ENCODE results near the gene NEK11.

NEK11 gene, protein sequence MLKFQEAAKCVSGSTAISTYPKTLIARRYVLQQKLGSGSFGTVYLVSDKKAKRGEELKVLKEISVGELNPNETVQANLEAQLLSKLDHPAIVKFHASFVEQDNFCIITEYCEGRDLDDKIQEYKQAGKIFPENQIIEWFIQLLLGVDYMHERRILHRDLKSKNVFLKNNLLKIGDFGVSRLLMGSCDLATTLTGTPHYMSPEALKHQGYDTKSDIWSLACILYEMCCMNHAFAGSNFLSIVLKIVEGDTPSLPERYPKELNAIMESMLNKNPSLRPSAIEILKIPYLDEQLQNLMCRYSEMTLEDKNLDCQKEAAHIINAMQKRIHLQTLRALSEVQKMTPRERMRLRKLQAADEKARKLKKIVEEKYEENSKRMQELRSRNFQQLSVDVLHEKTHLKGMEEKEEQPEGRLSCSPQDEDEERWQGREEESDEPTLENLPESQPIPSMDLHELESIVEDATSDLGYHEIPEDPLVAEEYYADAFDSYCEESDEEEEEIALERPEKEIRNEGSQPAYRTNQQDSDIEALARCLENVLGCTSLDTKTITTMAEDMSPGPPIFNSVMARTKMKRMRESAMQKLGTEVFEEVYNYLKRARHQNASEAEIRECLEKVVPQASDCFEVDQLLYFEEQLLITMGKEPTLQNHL

GRCh38 chr3:131026321-131027151 is at the start of gene NEK11, which contains the start of gene ASTE1:
Gene NEK11 (plus strand): TSS chr3:131026877. CDS start chr3:131029709, 2,832 bp downstream.
Gene ASTE1 (minus strand): TSS chr3:131026825. CDS start chr3:131025306, 1,519 bp downstream.
- in situ Hi-C loops (cut with MboI; ENCODE audit: low pct_unique_long_range_greater_than_20kb, low sequenced_read_pairs), result loop anchor here (25.0 kb wide), 1 partner anchor 986 kb away; no protein-coding TSS in a partner anchor
- DNase-seq, result peak; percentile 93

DNA sequence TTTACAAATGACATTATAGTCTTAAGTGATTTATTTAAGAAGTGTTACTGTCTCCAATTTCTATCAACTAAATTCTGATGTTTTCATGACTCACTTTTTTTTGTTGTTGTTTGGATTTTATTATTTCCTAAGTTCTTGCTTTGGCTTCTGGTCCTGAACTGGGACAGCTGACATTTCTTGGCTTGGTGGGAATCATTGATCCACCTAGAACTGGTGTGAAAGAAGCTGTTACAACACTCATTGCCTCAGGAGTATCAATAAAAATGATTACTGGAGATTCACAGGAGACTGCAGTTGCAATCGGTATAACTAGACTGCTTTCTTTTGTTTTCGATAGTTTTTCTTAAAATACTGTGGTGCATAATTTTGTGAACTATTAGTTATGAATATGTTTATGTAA is 47.6 kb upstream of the NEK11 start:
- in situ Hi-C loops (cut with MboI; ENCODE audit: low pct_unique_long_range_greater_than_20kb, low sequenced_read_pairs), result no loop called here
- DNase-seq, result no peak

DNA sequence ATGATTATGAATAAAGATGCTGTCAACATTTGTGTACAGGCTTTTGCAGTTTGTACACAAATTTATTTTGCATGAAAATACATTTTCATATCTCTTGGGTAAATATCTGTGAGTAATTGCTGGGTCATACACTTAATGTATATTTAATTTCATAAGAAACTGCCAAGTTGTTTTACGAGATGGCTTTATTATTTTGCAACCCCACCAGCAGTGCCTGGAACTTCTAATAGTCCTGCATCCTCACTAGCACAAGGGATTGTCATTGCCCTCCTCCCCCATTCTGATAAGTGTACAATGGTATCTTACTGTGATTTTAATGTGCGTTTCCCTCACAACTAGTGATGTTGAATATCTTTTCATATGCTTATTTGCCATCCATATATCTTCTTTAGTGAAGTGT is 45.2 kb upstream of the NEK11 start:
- in situ Hi-C loops (cut with MboI; ENCODE audit: low pct_unique_long_range_greater_than_20kb, low sequenced_read_pairs), result no loop called here
- no peak for DNase-seq

DNA sequence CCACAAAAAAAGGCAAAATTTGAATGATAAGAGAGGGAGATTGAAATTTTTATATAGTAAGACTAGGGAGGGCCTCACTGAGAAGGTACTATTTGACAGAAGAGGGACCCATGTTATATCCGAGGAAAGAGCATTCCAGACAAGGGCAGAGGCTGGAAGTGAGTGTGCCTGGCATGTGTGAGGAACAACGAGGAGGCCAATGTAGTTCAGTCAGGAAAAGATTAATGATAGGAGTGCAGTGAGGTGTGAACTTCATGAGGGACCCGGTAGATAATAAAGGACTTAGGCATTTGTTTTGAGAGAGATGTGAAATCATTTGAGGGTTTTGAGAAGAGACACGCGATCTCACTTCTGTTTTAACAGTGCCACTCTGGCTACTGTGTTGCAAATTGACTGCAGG is 36.4 kb upstream of the NEK11 start:
- in situ Hi-C loops (cut with MboI; ENCODE audit: low pct_unique_long_range_greater_than_20kb, low sequenced_read_pairs), result no loop called here
- no peak for DNase-seq

GRCh38 chr3:130991126-130991525 is 35.6 kb upstream of the NEK11 start:
- in situ Hi-C loops (cut with MboI; ENCODE audit: low pct_unique_long_range_greater_than_20kb, low sequenced_read_pairs), result no loop called here
- no peak for DNase-seq

- DNase-seq, result no peak
- in situ Hi-C loops (cut with MboI; ENCODE audit: low pct_unique_long_range_greater_than_20kb, low sequenced_read_pairs), result no loop called here
Measured at GRCh38 chr3:130992344-130992743, 34.3 kb upstream of the NEK11 start.

DNA sequence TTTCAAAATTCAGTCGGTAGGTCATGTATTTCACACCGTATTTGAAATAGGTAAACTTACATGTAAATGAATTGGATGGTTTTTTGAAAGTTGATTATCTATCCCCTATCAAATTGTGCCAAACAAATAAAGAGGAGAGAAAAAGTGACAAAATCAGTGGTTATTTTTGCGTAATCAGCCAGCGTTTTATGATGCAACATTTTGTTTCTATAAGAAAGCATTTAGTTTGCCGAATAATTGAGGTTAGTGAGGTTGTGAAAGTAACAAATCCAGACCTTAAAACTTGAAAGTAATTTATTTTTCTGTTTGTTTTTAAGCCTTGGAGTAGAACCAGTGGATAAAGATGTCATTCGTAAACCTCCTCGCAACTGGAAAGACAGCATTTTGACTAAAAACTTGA is 29.4 kb upstream of the NEK11 start:
- DNase-seq, result no peak
- in situ Hi-C loops (cut with MboI; ENCODE audit: low pct_unique_long_range_greater_than_20kb, low sequenced_read_pairs), result no loop called here

DNA sequence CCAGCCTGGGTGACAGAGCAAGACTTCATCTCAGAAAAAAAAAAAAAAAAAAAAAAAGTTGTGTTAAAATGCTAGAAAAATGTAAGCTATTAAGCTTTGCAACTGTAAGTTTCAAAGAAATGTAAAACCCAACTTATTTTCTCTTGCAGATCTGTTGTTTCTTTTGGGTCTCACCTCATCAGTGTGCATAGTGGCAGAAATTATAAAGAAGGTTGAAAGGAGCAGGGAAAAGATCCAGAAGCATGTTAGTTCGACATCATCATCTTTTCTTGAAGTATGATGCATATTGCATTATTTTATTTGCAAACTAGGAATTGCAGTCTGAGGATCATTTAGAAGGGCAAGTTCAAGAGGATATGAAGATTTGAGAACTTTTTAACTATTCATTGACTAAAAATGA is 25.6 kb upstream of the NEK11 start:
- DNase-seq, result no peak
- in situ Hi-C loops (cut with MboI; ENCODE audit: low pct_unique_long_range_greater_than_20kb, low sequenced_read_pairs), result no loop called here

GRCh38 chr3:131004603-131005002 is 22.1 kb upstream of the NEK11 start:
- DNase-seq, result no peak
- in situ Hi-C loops (cut with MboI; ENCODE audit: low pct_unique_long_range_greater_than_20kb, low sequenced_read_pairs), result no loop called here

GRCh38 chr3:131007256-131007655 is 19.4 kb upstream of the NEK11 start:
- no peak for DNase-seq
- in situ Hi-C loops (cut with MboI; ENCODE audit: low pct_unique_long_range_greater_than_20kb, low sequenced_read_pairs), result no loop called here

- no peak for DNase-seq
- in situ Hi-C loops (cut with MboI; ENCODE audit: low pct_unique_long_range_greater_than_20kb, low sequenced_read_pairs), result no loop called here
Measured at GRCh38 chr3:131007782-131008181, 18.9 kb upstream of the NEK11 start.

DNA sequence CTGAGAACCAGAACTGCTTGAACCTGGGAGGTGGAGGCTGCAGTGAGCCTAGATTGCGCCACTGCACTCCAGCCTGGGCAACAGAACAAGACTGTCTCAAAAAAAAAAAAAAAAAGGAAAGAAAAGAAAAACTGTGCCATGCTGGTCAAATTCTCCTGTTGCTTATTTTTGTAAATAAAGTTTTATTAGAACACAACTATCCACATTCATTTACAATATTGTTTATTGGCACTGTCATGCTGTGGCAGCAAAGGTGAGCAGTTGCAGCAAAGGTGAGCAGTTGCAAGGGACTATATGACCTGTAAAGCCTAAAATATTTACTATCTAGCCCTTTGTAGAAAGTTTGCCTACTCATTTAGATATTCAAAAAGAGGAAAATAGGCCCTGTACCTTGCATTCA is 18.4 kb upstream of the NEK11 start:
- no peak for DNase-seq
- in situ Hi-C loops (cut with MboI; ENCODE audit: low pct_unique_long_range_greater_than_20kb, low sequenced_read_pairs), result no loop called here

- DNase-seq, result no peak
- in situ Hi-C loops (cut with MboI; ENCODE audit: low pct_unique_long_range_greater_than_20kb, low sequenced_read_pairs), result no loop called here
Measured at GRCh38 chr3:131009698-131010097, 17.0 kb upstream of the NEK11 start.

DNA sequence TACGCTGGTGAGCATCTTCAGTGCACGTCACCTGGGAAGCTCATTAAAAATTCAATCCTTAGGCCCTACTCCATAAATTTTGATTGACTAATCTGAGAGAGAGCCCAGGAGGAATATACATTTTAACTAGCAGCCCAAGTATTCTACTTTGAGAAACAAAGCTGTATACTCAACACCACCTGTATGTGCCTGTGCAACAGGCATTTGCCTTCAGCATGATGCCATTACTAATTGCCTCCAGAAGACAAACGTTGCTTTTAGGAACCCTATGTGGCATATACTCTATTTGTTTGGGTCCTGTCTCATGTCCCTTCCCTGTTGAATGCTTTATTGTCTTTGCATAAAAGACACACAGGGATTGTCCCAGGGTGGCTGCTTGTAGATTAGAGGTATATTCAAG is 7.7 kb upstream of the NEK11 start:
- no peak for DNase-seq
- in situ Hi-C loops (cut with MboI; ENCODE audit: low pct_unique_long_range_greater_than_20kb, low sequenced_read_pairs), result no loop called here

- in situ Hi-C loops (cut with MboI; ENCODE audit: low pct_unique_long_range_greater_than_20kb, low sequenced_read_pairs), result no loop called here
- peak; percentile 83 for DNase-seq
Measured at GRCh38 chr3:131020122-131020693, 6.5 kb upstream of the NEK11 start.

DNA sequence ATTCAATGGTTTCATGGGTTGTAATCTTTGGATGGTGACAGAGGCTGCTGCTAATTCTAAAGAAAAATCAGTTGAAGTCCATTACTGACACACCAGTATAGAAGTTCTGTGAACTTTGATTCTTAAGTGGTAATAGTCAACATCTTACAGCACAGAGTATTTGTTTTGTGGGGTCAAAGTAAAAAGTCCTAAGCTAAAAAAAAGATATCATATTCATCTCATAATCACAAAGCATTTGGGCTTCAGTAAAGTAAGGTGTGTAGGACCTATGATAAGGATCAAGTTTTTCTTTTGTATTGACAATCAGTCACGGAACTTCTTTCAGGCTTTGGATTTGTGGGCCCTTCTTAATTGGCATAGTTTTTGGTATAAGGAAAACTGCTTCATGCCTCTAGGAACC is 1.1 kb upstream of the NEK11 start:
- no peak for DNase-seq
- in situ Hi-C loops (cut with MboI; ENCODE audit: low pct_unique_long_range_greater_than_20kb, low sequenced_read_pairs), result loop anchor here (25.0 kb wide), 1 partner anchor 987 kb away; no protein-coding TSS in a partner anchor

DNA sequence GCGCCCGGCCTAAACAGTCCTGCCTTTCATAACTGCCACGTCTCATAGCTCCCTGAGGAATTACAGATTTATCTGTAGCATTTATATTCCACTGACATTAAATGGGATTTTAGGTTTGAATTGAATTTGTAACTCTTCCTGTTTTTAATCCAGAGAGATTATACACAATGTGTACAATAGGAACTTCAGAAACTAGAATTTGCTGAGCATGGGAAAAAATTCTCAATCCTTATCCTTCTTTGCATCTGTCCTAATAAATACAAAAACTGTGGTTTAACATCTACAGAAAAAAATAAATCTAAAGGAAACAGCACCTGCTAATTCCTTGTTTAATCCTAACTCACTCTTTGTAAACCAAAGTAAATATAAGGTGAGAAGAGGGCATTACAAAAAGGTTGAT is 2.2 kb downstream of the NEK11 start:
- in situ Hi-C loops (cut with MboI; ENCODE audit: low pct_unique_long_range_greater_than_20kb, low sequenced_read_pairs), result loop anchor here (25.0 kb wide), 1 partner anchor 983 kb away; no protein-coding TSS in a partner anchor
- no peak for DNase-seq

- in situ Hi-C loops (cut with MboI; ENCODE audit: low pct_unique_long_range_greater_than_20kb, low sequenced_read_pairs), result loop anchor here (25.0 kb wide), 1 partner anchor 981 kb away; no protein-coding TSS in a partner anchor
- DNase-seq, result no peak
Measured at GRCh38 chr3:131031660-131032059, 5.0 kb downstream of the NEK11 start.

GRCh38 chr3:131033480-131034080 is 6.9 kb downstream of the NEK11 start:
- in situ Hi-C loops (cut with MboI; ENCODE audit: low pct_unique_long_range_greater_than_20kb, low sequenced_read_pairs), result loop anchor here (25.0 kb wide), 1 partner anchor 979 kb away; no protein-coding TSS in a partner anchor
- peak; percentile 68 for DNase-seq
